ENCODE data around the gene EBI3. TPM values are rescaled to one million over a fixed set of nuclear protein-coding genes. Genes with fewer than 3 reads are reported as not detected.

The EBI3 gene
- total RNA-seq (not detected), polyA plus RNA-seq (under 1 TPM in 1 of 2 donors, not detected in 1; 0.26 TPM)

DNA sequence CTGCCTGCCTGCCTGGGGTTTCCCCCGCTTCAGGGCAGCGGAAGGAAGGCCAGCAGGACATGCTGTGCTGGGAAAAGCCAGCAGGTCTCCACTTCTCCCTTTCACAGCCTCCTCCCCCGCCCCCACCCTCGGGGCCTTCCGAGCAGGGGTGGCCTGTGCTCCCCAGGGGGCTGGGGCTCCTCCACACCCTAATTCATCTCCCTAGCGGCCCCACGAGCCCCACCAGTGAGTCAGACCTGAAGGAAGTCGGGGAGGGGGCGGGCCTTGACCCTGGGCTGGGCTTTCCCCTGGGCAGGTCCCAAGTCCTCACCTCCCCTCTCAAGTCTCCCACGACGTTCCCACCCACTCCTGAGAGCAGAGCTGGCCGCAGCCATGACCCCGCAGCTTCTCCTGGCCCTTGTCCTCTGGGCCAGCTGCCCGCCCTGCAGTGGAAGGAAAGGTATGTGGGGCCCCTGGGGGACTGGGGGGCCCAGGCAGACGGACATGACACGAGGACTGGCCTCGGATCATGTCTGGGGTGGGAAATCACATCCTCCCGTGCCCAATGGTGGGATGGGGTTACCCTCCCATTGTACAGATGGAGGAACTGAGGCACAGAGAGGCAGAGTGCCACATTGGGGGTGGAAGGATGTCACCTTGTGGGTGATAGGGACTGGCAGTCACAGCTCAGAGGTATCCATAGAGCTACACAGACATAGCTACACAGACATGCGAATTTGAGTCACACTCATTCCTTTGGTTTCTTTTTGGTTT is at the start of gene EBI3:
Gene EBI3, plus strand, starts transcription at position 345 of the 753 bp plus-strand sequence. Its CDS starts 28 bp downstream, at position 373.
- ChIA-PET CTCF (ENCODE audit: partially characterized antibody) (no interaction called here), POLR2A (ENCODE audit: partially characterized antibody) (no interaction called here)
- H3K4me3 ChIP-seq (ENCODE audit: low read length in 2 of 2): no peak within 1 kb of the TSS
- H3K27me3 Mint-ChIP-seq: peaks cover 3 to 12% of the 10 kb centered on the region in 2 donors
- no peak within 1 kb of the TSS for H3K27ac ChIP-seq (ENCODE audit: low read depth, low read length)
- no peaks in the 10 kb centered on the region for H3K4me1 ChIP-seq (ENCODE audit: insufficient read depth, low read length)
- peaks cover 13% of the 10 kb centered on the region for H3K27me3 ChIP-seq (ENCODE audit: insufficient read depth, low read length)
- H3K36me3 Mint-ChIP-seq: no peaks in the 10 kb centered on the region
- peaks cover 0 to 1% (median 0%) of the 10 kb centered on the region in 4 donors for H3K4me1 Mint-ChIP-seq
- H3K9me3 Mint-ChIP-seq: no peaks in the 10 kb centered on the region
- no peaks in the 10 kb centered on the region for H3K9me3 ChIP-seq (ENCODE audit: control insufficient read depth in 1 of 2, low read length in 2 of 2)
- no peak within 1 kb of the TSS for H3K4me3 Mint-ChIP-seq
- intact Hi-C loops (cut with micrococcal nuclease): no loop called here
- H3K36me3 ChIP-seq (ENCODE audit: insufficient read depth, low read length): no peaks in the 10 kb centered on the region
- no peak within 1 kb of the TSS for H3K27ac Mint-ChIP-seq
- no peak for DNase-seq

- DNase-seq: no peak
- no peaks in the 10 kb centered on the region for H3K27me3 ChIP-seq (ENCODE audit: insufficient read depth, low read length)
- peaks cover 5% of the 10 kb centered on the region for H3K36me3 ChIP-seq (ENCODE audit: insufficient read depth, low read length)
- no peaks in the 10 kb centered on the region for H3K9me3 ChIP-seq (ENCODE audit: control insufficient read depth in 1 of 2, low read length in 2 of 2)
- Mint-ChIP-seq H3K36me3 (peaks cover 10 to 23% of the 10 kb centered on the region in 2 donors), H3K27me3 (peaks cover 0 to 3% of the 10 kb centered on the region in 2 donors), H3K27ac (peak overlapping the region; percentile 50 to 100 (median 77)), H3K9me3 (peaks cover 0 to 6% (median 0%) of the 10 kb centered on the region in 8 donors), H3K4me3 (peak overlapping the region; percentile 57 to 96 (median 72)), H3K4me1 (peaks cover 26 to 41% (median 30%) of the 10 kb centered on the region in 4 donors)
- H3K4me3 ChIP-seq (ENCODE audit: low read length in 2 of 2): no peak overlapping the region
- POLR2A ChIA-PET (ENCODE audit: partially characterized antibody): interaction anchor here (1.0 to 1.2 kb wide), 2 partner anchors 66 to 197 kb away, joined by 3 to 4 read pairs; partner anchors contain the start of gene YJU2
- intact Hi-C loops (cut with micrococcal nuclease): loop anchor here (5.0 to 10.0 kb wide), 5 partner anchors 76 to 541 kb away; partner anchors contain the start of genes DPP9, MPND, TNFAIP8L1 and ZBTB7A
- CTCF ChIA-PET (ENCODE audit: partially characterized antibody): no interaction called here
- peaks cover 27% of the 10 kb centered on the region for H3K4me1 ChIP-seq (ENCODE audit: insufficient read depth, low read length)
- peak overlapping the region; percentile 15 for H3K27ac ChIP-seq (ENCODE audit: low read depth, low read length)
Observed at GRCh38 chr19:4181053-4181508, 48.2 kb upstream of the EBI3 start.

- intact Hi-C loops (cut with micrococcal nuclease): loop anchor here (1.0 to 10.0 kb wide), 8 partner anchors 65 to 540 kb away; partner anchors contain the start of genes DPP9, EEF2, MPND and TNFAIP8L1
- Histone ChIP-seq H3K9me3 (ENCODE audit: control insufficient read depth in 1 of 2, low read length in 2 of 2) (no peaks in the 10 kb centered on the region), H3K4me3 (ENCODE audit: low read length in 2 of 2) (peak within 1 kb of the TSS; percentile 91 to 97), H3K36me3 (ENCODE audit: insufficient read depth, low read length) (peaks cover 5% of the 10 kb centered on the region), H3K27me3 (ENCODE audit: insufficient read depth, low read length) (no peaks in the 10 kb centered on the region), H3K4me1 (ENCODE audit: insufficient read depth, low read length) (peaks cover 27% of the 10 kb centered on the region), H3K27ac (ENCODE audit: low read depth, low read length) (peak within 1 kb of the TSS; percentile 81)
- Mint-ChIP-seq H3K4me1 (peaks cover 30 to 41% (median 33%) of the 10 kb centered on the region in 4 donors), H3K27ac (peak within 1 kb of the TSS; percentile 92 to 100 (median 96)), H3K36me3 (peaks cover 7 to 20% of the 10 kb centered on the region in 2 donors), H3K4me3 (peak within 1 kb of the TSS; percentile 94 to 99 (median 96)), H3K9me3 (peaks cover 0 to 6% (median 0%) of the 10 kb centered on the region in 8 donors), H3K27me3 (peaks cover 0 to 3% of the 10 kb centered on the region in 2 donors)
- peak; percentile 95 to 96 (median 96) for DNase-seq
- ChIA-PET CTCF (ENCODE audit: partially characterized antibody) (no interaction called here), POLR2A (ENCODE audit: partially characterized antibody) (no interaction called here)
Observed at GRCh38 chr19:4182084-4182810, 47.1 kb upstream of the EBI3 start, which contains the start of the genes ANKRD24 and SIRT6. Gene ANKRD24 (plus strand): TSS chr19:4182689. CDS start chr19:4186426, 3,737 bp downstream. Gene SIRT6 (minus strand): TSS chr19:4182563. CDS start chr19:4182539, 24 bp downstream.

DNA sequence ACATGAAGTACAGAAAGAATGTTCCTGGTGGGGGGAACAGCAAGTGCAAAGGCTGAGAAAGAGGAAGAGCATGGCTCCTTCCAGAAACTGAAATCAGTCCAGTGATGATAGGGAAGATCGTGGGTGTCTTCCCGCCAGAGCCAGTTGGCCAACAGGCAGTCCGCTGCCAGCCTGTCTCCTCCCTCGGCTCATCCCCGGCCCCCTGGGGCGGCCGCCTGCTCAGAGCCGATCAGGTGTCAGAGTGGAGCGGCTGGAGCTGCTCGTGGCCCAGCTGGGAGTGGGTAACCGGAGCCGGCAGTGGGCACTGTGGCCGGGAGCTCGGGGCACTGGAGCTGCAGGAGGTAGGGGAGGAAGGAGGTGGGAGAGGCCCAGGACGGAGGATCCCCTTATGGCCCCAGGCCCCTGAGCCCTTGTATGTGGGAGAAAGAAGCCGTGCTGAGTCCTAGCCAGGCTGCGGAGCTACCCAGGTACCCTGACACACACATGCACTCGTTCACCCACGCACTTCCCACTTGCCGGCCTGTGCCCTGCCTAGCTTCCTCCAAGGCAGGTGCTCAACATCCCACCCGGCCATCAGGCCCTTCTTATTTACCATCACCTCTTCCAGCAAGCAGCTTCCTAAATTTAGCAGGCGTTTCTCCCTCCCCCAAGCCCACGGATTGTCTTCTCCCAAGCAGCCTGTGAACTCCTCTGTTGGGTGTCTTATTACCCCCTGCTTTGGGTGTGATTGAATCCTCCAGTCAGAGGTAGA is 45.2 kb upstream of the EBI3 start:
- Histone ChIP-seq H3K36me3 (ENCODE audit: insufficient read depth, low read length) (peaks cover 5% of the 10 kb centered on the region), H3K9me3 (ENCODE audit: control insufficient read depth in 1 of 2, low read length in 2 of 2) (no peaks in the 10 kb centered on the region), H3K27me3 (ENCODE audit: insufficient read depth, low read length) (no peaks in the 10 kb centered on the region), H3K4me3 (ENCODE audit: low read length in 2 of 2) (no peak overlapping the region), H3K4me1 (ENCODE audit: insufficient read depth, low read length) (peaks cover 27% of the 10 kb centered on the region), H3K27ac (ENCODE audit: low read depth, low read length) (no peak overlapping the region)
- ChIA-PET CTCF (ENCODE audit: partially characterized antibody) (no interaction called here), POLR2A (ENCODE audit: partially characterized antibody) (interaction anchor here (1.2 to 1.7 kb wide), 3 partner anchors 63 to 199 kb away, joined by 3 to 4 read pairs (median 4); partner anchors contain the start of genes EEF2 and YJU2)
- Mint-ChIP-seq H3K9me3 (peaks cover 0 to 6% (median 0%) of the 10 kb centered on the region in 8 donors), H3K4me1 (peaks cover 30 to 41% (median 32%) of the 10 kb centered on the region in 4 donors), H3K36me3 (peaks cover 5 to 15% of the 10 kb centered on the region in 2 donors), H3K27ac (peak overlapping the region in 5 of 7 donors; percentile 8 to 65 (median 32)), H3K27me3 (peaks cover 0 to 3% of the 10 kb centered on the region in 2 donors), H3K4me3 (peak overlapping the region in 7 of 8 donors; percentile 46 to 80 (median 69))
- DNase-seq: no peak
- intact Hi-C loops (cut with micrococcal nuclease): loop anchor here (5.0 to 10.0 kb wide), 5 partner anchors 79 to 538 kb away; partner anchors contain the start of genes DPP9, MPND, TNFAIP8L1 and ZBTB7A

GRCh38 chr19:4184718-4185352 is 44.5 kb upstream of the EBI3 start:
- no peak overlapping the region for H3K27ac ChIP-seq (ENCODE audit: low read depth, low read length)
- POLR2A ChIA-PET (ENCODE audit: partially characterized antibody): no interaction called here
- peak overlapping the region in 4 of 7 donors; percentile 9 to 73 (median 52) for H3K27ac Mint-ChIP-seq

More at GRCh38 chr19:4184718-4185352, 44.5 kb upstream of the EBI3 start:
- Histone ChIP-seq H3K4me3 (ENCODE audit: low read length in 2 of 2) (no peak overlapping the region), H3K4me1 (ENCODE audit: insufficient read depth, low read length) (peaks cover 27% of the 10 kb centered on the region), H3K9me3 (ENCODE audit: control insufficient read depth in 1 of 2, low read length in 2 of 2) (no peaks in the 10 kb centered on the region), H3K27me3 (ENCODE audit: insufficient read depth, low read length) (no peaks in the 10 kb centered on the region), H3K36me3 (ENCODE audit: insufficient read depth, low read length) (peaks cover under 1% of the 10 kb centered on the region)
- CTCF ChIA-PET (ENCODE audit: partially characterized antibody): no interaction called here
- intact Hi-C loops (cut with micrococcal nuclease): loop anchor here (5.0 to 10.0 kb wide), 5 partner anchors 80 to 537 kb away; partner anchors contain the start of genes DPP9, MPND, TNFAIP8L1 and ZBTB7A
- Mint-ChIP-seq H3K27me3 (peaks cover 0 to 3% of the 10 kb centered on the region in 2 donors), H3K36me3 (peaks cover 0 to 11% of the 10 kb centered on the region in 2 donors), H3K4me1 (peaks cover 25 to 34% (median 26%) of the 10 kb centered on the region in 4 donors), H3K9me3 (peaks cover 0 to 6% (median 0%) of the 10 kb centered on the region in 8 donors), H3K4me3 (peak overlapping the region in 3 of 8 donors; percentile 45 to 69 (median 59))
- no peak for DNase-seq
